ENCODE results near the gene FNDC5. TPM values are rescaled to one million over a fixed set of nuclear protein-coding genes. Genes with fewer than 3 reads are reported as not detected.

FNDC5 gene
- total and polyA plus RNA-seq, 4 donors = 0.43 to 10.5 (median 2.0) TPM

DNA sequence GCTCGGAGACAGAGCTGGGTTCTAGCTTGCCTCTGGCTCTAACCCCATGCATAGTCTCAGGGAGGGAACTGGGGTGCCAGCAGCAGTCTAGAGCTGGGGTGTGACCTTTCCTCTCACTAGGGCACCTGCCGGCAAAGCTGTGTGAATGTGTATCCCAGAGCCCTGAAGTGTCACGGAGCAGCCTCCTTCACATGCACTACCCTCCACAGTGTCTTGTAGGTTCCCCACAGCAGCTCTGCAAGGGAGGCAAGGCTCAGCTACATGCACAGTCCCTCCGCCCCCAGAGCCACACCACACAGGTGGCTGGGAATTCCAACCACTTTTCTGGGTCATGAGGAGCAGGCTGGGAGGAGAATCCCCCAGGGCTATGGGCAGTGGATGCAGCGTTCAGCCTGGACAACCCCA is 7.9 kb upstream of the FNDC5 start (continued):
- TF ChIP-seq, protein P1, sequence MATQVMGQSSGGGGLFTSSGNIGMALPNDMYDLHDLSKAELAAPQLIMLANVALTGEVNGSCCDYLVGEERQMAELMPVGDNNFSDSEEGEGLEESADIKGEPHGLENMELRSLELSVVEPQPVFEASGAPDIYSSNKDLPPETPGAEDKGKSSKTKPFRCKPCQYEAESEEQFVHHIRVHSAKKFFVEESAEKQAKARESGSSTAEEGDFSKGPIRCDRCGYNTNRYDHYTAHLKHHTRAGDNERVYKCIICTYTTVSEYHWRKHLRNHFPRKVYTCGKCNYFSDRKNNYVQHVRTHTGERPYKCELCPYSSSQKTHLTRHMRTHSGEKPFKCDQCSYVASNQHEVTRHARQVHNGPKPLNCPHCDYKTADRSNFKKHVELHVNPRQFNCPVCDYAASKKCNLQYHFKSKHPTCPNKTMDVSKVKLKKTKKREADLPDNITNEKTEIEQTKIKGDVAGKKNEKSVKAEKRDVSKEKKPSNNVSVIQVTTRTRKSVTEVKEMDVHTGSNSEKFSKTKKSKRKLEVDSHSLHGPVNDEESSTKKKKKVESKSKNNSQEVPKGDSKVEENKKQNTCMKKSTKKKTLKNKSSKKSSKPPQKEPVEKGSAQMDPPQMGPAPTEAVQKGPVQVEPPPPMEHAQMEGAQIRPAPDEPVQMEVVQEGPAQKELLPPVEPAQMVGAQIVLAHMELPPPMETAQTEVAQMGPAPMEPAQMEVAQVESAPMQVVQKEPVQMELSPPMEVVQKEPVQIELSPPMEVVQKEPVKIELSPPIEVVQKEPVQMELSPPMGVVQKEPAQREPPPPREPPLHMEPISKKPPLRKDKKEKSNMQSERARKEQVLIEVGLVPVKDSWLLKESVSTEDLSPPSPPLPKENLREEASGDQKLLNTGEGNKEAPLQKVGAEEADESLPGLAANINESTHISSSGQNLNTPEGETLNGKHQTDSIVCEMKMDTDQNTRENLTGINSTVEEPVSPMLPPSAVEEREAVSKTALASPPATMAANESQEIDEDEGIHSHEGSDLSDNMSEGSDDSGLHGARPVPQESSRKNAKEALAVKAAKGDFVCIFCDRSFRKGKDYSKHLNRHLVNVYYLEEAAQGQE (IDR thresholded peaks at IDR 0.05) = no peak
- no peak for TF ChIP-seq MAX (IDR thresholded peaks at IDR 0.05)
- TF ChIP-seq FOXA1 (IDR thresholded peaks at IDR 0.05) = no peak

DNA sequence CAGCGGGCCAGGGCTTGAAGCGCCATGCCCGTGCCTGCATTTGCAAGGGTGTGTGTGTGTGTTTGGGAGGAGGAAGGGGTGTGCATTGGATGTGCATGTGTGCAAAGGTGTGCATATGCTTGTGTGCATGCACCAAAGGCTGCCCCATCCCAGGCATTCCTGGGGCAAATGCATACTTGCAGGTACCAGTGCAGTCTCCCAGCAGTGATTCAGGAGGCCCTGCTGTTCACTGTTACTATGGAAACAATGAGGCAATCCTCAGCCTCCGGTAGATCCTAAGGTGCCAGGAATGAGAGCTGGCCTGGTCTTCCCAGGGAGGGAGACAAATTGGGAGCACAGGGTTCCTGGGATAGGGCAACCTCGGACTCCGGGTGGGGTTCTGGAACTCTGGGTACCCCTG is 7.5 kb upstream of the FNDC5 start:
- Histone ChIP-seq H3K4me3 (ENCODE audit: low read depth in 1 of 3, low read length in 3 of 3) (no peak overlapping the region), H3K36me3 (ENCODE audit: control insufficient read depth in 4 of 4, insufficient read depth in 3 of 4, low read depth in 1 of 4, low read length in 3 of 4) (no peaks in the 10 kb centered on the region), H3K27me3 (ENCODE audit: control insufficient read depth in 4 of 4, insufficient read depth in 4 of 4, low read length in 3 of 4) (peaks cover 0 to 2% (median 0%) of the 10 kb centered on the region in 4 donors), H3K27ac (ENCODE audit: low read depth in 1 of 2, low read length in 2 of 2) (no peak overlapping the region), H3K4me1 (ENCODE audit: control insufficient read depth in 4 of 4, insufficient read depth in 4 of 4, low read length in 3 of 4) (peaks cover 0 to 16% (median 9%) of the 10 kb centered on the region in 4 donors), H3K9me3 (ENCODE audit: control insufficient read depth in 4 of 4, low read length in 3 of 4) (no peaks in the 10 kb centered on the region), H3K9ac (ENCODE audit: low read depth in 1 of 2, low read length in 2 of 2) (no peak overlapping the region)
- DNase-seq (ENCODE audit: low spot score) = no peak
- no peak for TF ChIP-seq FOXA2 (IDR thresholded peaks at IDR 0.05)
- no peak for TF ChIP-seq GABPA (IDR thresholded peaks at IDR 0.05 in 1 of 2, conservative IDR thresholded peaks at IDR 0.05 in 1 of 2)
- TF ChIP-seq, protein P1 (IDR thresholded peaks at IDR 0.05) = no peak
- no peak for TF ChIP-seq RXRA (IDR thresholded peaks at IDR 0.05)
- TF ChIP-seq SP1 (IDR thresholded peaks at IDR 0.05) = no peak
- no peak for TF ChIP-seq NR2F2 (IDR thresholded peaks at IDR 0.05)
- TF ChIP-seq FOXA1 (IDR thresholded peaks at IDR 0.05) = no peak
- no peak for TF ChIP-seq RAD21 (IDR thresholded peaks at IDR 0.05)
- 67% methylated on average over 6 of the region's 6 CpGs for whole genome bisulfite sequencing

- H3K27ac ChIP-seq (ENCODE audit: low read depth in 1 of 2, low read length in 2 of 2) = no peak overlapping the region
- no peak for DNase-seq (ENCODE audit: low spot score)
- 62% methylated on average over 13 of the region's 13 CpGs for WGBS
These were observed 6.7 kb upstream of the FNDC5 start for GRCh38 chr1:32877211-32878110.

More at GRCh38 chr1:32877211-32878110, 6.7 kb upstream of the FNDC5 start:
- TF ChIP-seq GABPA (IDR thresholded peaks at IDR 0.05 in 1 of 2, conservative IDR thresholded peaks at IDR 0.05 in 1 of 2) = no peak
- peak in 1 of 2 donors; percentile 28 for TF ChIP-seq HNF4A (conservative IDR thresholded peaks at IDR 0.05)
- no peak for TF ChIP-seq SP1 (IDR thresholded peaks at IDR 0.05)
- no peak for TF ChIP-seq NR2F2 (IDR thresholded peaks at IDR 0.05)
- TF ChIP-seq, protein P1 (IDR thresholded peaks at IDR 0.05) = no peak
- TF ChIP-seq CTCF (IDR thresholded peaks at IDR 0.05; ENCODE audit: low read depth, low read length, missing input control) = no peak
- no peak for TF ChIP-seq FOXA1 (IDR thresholded peaks at IDR 0.05)
- no peak for TF ChIP-seq HNF4G (IDR thresholded peaks at IDR 0.05)
- TF ChIP-seq RXRA (IDR thresholded peaks at IDR 0.05) = peak in 1 of 2 donors; percentile 46
- H3K4me1 ChIP-seq (ENCODE audit: control insufficient read depth in 4 of 4, insufficient read depth in 4 of 4, low read length in 3 of 4) = peaks cover 0 to 16% (median 10%) of the 10 kb centered on the region in 4 donors
- H3K9me3 ChIP-seq (ENCODE audit: control insufficient read depth in 4 of 4, low read length in 3 of 4) = no peaks in the 10 kb centered on the region
- peaks cover 0 to 2% (median 0%) of the 10 kb centered on the region in 4 donors for H3K27me3 ChIP-seq (ENCODE audit: control insufficient read depth in 4 of 4, insufficient read depth in 4 of 4, low read length in 3 of 4)
- H3K9ac ChIP-seq (ENCODE audit: low read depth in 1 of 2, low read length in 2 of 2) = no peak overlapping the region
- H3K4me3 ChIP-seq (ENCODE audit: low read depth in 1 of 3, low read length in 3 of 3) = no peak overlapping the region
- H3K36me3 ChIP-seq (ENCODE audit: control insufficient read depth in 4 of 4, insufficient read depth in 3 of 4, low read depth in 1 of 4, low read length in 3 of 4) = no peaks in the 10 kb centered on the region
